ENCODE measurements around the gene NPRL2. TPM values are rescaled to one million over a fixed set of nuclear protein-coding genes. Genes with fewer than 3 reads are reported as not detected.
A peak's percentile ranks its signal among the peaks of the same experiment; 100 is the strongest.

The NPRL2 gene
- total and polyA plus RNA-seq, 9 of the 15 experiments (the other 6 are each of a cell fraction or from before 2014, with no cell fraction given): 17.4 to 40.4 (median 24.4) TPM

DNA sequence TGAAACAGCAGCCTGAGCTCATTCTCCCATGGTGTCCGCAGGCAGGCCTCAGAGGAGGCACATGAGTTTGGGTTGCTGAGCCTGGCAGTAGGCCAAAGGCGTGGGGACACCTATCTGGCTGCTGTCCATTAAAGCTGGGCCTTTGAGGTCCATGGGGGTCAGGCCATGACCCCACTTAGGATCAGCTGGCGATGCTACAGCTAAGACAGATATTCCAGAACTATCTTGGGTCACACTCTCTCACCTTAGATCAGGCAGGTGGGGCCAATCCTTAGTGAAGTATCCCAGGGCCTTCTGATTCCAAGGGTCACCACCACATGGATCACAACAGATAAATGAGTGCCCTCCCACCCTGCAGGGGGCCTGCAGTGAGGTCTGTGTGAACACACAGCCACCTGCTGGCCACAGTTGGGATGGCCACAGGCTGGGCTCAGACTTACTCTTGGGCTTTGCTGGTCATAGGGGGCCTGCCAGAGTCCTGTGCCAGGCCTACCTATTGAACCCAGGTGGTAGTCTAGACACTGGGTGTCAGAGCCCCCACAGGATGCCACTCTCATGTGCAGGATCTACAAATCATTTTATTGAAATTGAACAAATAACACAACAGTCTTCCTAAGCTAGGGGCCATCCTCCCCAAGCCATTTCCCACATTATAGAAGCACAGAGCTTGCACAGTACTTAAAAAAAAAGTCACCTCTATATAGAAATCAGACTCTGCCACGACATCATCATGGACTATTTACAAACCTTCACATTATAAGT is 26.0 kb downstream of the NPRL2 start (continued):
- TF ChIP-seq, protein P1, sequence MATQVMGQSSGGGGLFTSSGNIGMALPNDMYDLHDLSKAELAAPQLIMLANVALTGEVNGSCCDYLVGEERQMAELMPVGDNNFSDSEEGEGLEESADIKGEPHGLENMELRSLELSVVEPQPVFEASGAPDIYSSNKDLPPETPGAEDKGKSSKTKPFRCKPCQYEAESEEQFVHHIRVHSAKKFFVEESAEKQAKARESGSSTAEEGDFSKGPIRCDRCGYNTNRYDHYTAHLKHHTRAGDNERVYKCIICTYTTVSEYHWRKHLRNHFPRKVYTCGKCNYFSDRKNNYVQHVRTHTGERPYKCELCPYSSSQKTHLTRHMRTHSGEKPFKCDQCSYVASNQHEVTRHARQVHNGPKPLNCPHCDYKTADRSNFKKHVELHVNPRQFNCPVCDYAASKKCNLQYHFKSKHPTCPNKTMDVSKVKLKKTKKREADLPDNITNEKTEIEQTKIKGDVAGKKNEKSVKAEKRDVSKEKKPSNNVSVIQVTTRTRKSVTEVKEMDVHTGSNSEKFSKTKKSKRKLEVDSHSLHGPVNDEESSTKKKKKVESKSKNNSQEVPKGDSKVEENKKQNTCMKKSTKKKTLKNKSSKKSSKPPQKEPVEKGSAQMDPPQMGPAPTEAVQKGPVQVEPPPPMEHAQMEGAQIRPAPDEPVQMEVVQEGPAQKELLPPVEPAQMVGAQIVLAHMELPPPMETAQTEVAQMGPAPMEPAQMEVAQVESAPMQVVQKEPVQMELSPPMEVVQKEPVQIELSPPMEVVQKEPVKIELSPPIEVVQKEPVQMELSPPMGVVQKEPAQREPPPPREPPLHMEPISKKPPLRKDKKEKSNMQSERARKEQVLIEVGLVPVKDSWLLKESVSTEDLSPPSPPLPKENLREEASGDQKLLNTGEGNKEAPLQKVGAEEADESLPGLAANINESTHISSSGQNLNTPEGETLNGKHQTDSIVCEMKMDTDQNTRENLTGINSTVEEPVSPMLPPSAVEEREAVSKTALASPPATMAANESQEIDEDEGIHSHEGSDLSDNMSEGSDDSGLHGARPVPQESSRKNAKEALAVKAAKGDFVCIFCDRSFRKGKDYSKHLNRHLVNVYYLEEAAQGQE (IDR thresholded peaks at IDR 0.05; ENCODE audit: borderline replicate concordance): peak; percentile 75
- TF ChIP-seq, protein P1 (CRISPR knock-in tag; IDR thresholded peaks at IDR 0.05; ENCODE audit: low read depth): no peak
- TF ChIP-seq KDM1A (IDR thresholded peaks at IDR 0.05) (peak; percentile 53 to 69; a peak in 3 of 4 replicates), HNRNPUL1 (IDR thresholded peaks at IDR 0.05; ENCODE audit: low read length) (no peak), KLF1 (tag; IDR thresholded peaks at IDR 0.05) (no peak), ZNF785 (CRISPR knock-in tag; IDR thresholded peaks at IDR 0.05) (no peak), ZBED1 (IDR thresholded peaks at IDR 0.05) (no peak), ZC3H4 (CRISPR knock-in tag; IDR thresholded peaks at IDR 0.05; ENCODE audit: borderline replicate concordance) (no peak), ZNF764 (CRISPR knock-in tag; IDR thresholded peaks at IDR 0.05; ENCODE audit: low read depth) (no peak), NR4A1 (CRISPR knock-in tag; IDR thresholded peaks at IDR 0.05) (no peak), NR4A1 (tag; IDR thresholded peaks at IDR 0.05) (no peak), TBP (optimal IDR thresholded peaks at IDR 0.05; ENCODE audit: low read depth, low read length) (no peak), ZNF24 (IDR thresholded peaks at IDR 0.05) (no peak), NR3C1 (CRISPR knock-in tag; IDR thresholded peaks at IDR 0.05) (no peak), TGIF2 (CRISPR knock-in tag; IDR thresholded peaks at IDR 0.05) (no peak)
- TF ChIP-seq, protein P2, sequence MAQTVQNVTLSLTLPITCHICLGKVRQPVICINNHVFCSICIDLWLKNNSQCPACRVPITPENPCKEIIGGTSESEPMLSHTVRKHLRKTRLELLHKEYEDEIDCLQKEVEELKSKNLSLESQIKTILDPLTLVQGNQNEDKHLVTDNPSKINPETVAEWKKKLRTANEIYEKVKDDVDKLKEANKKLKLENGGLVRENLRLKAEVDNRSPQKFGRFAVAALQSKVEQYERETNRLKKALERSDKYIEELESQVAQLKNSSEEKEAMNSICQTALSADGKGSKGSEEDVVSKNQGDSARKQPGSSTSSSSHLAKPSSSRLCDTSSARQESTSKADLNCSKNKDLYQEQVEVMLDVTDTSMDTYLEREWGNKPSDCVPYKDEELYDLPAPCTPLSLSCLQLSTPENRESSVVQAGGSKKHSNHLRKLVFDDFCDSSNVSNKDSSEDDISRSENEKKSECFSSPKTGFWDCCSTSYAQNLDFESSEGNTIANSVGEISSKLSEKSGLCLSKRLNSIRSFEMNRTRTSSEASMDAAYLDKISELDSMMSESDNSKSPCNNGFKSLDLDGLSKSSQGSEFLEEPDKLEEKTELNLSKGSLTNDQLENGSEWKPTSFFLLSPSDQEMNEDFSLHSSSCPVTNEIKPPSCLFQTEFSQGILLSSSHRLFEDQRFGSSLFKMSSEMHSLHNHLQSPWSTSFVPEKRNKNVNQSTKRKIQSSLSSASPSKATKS (CRISPR knock-in tag; IDR thresholded peaks at IDR 0.05): no peak
- TF ChIP-seq, protein P3, sequence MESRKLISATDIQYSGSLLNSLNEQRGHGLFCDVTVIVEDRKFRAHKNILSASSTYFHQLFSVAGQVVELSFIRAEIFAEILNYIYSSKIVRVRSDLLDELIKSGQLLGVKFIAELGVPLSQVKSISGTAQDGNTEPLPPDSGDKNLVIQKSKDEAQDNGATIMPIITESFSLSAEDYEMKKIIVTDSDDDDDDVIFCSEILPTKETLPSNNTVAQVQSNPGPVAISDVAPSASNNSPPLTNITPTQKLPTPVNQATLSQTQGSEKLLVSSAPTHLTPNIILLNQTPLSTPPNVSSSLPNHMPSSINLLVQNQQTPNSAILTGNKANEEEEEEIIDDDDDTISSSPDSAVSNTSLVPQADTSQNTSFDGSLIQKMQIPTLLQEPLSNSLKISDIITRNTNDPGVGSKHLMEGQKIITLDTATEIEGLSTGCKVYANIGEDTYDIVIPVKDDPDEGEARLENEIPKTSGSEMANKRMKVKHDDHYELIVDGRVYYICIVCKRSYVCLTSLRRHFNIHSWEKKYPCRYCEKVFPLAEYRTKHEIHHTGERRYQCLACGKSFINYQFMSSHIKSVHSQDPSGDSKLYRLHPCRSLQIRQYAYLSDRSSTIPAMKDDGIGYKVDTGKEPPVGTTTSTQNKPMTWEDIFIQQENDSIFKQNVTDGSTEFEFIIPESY (CRISPR knock-in tag; IDR thresholded peaks at IDR 0.05): no peak

Data from K562 (cell line).